ENCODE results near the gene KIF19. TPM values are rescaled to one million over a fixed set of nuclear protein-coding genes. Genes with fewer than 3 reads are reported as not detected.

KIF19 gene
- total and polyA plus RNA-seq, 4 donors: 0.42 to 2.1 (median 0.83) TPM

GRCh38 chr17:74339537-74340195 lies 13.6 kb downstream of the KIF19 start:
- Histone ChIP-seq H3K27ac (ENCODE audit: low read depth in 1 of 2, low read length in 2 of 2) (no peak overlapping the region), H3K4me1 (ENCODE audit: control insufficient read depth in 4 of 4, insufficient read depth in 4 of 4, low read length in 3 of 4) (peaks cover 0 to 2% (median 0%) of the 10 kb centered on the region in 4 donors), H3K36me3 (ENCODE audit: control insufficient read depth in 4 of 4, insufficient read depth in 3 of 4, low read depth in 1 of 4, low read length in 3 of 4) (no peaks in the 10 kb centered on the region), H3K9me3 (ENCODE audit: control insufficient read depth in 4 of 4, low read length in 3 of 4) (no peaks in the 10 kb centered on the region), H3K9ac (ENCODE audit: low read depth in 1 of 2, low read length in 2 of 2) (no peak overlapping the region), H3K4me3 (ENCODE audit: low read depth in 1 of 3, low read length in 3 of 3) (no peak overlapping the region), H3K27me3 (ENCODE audit: control insufficient read depth in 4 of 4, insufficient read depth in 4 of 4, low read length in 3 of 4) (peaks cover 0 to 2% (median 0%) of the 10 kb centered on the region in 4 donors)
- DNase-seq (ENCODE audit: low spot score): no peak
- 81% methylated on average over 19 of the region's 19 CpGs for WGBS
- TF ChIP-seq YY1 (IDR thresholded peaks at IDR 0.05) (no peak), NR2F2 (IDR thresholded peaks at IDR 0.05) (no peak), HNF4A (conservative IDR thresholded peaks at IDR 0.05) (no peak), REST (IDR thresholded peaks at IDR 0.05) (no peak), TAF1 (conservative IDR thresholded peaks at IDR 0.05) (no peak), MAX (IDR thresholded peaks at IDR 0.05) (no peak), SP1 (IDR thresholded peaks at IDR 0.05) (no peak), JUND (IDR thresholded peaks at IDR 0.05) (no peak), GABPA (IDR thresholded peaks at IDR 0.05 in 1 of 2, conservative IDR thresholded peaks at IDR 0.05 in 1 of 2) (no peak), FOXA2 (IDR thresholded peaks at IDR 0.05) (no peak), HNF4G (IDR thresholded peaks at IDR 0.05) (no peak), ZBTB33 (IDR thresholded peaks at IDR 0.05) (no peak), EGR1 (IDR thresholded peaks at IDR 0.05; ENCODE audit: low read depth in 2 of 2) (no peak), FOXA1 (IDR thresholded peaks at IDR 0.05) (no peak), RXRA (IDR thresholded peaks at IDR 0.05) (no peak)
- TF ChIP-seq, protein P1, sequence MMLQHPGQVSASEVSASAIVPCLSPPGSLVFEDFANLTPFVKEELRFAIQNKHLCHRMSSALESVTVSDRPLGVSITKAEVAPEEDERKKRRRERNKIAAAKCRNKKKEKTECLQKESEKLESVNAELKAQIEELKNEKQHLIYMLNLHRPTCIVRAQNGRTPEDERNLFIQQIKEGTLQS (IDR thresholded peaks at IDR 0.05): no peak
- TF ChIP-seq, protein P2, sequence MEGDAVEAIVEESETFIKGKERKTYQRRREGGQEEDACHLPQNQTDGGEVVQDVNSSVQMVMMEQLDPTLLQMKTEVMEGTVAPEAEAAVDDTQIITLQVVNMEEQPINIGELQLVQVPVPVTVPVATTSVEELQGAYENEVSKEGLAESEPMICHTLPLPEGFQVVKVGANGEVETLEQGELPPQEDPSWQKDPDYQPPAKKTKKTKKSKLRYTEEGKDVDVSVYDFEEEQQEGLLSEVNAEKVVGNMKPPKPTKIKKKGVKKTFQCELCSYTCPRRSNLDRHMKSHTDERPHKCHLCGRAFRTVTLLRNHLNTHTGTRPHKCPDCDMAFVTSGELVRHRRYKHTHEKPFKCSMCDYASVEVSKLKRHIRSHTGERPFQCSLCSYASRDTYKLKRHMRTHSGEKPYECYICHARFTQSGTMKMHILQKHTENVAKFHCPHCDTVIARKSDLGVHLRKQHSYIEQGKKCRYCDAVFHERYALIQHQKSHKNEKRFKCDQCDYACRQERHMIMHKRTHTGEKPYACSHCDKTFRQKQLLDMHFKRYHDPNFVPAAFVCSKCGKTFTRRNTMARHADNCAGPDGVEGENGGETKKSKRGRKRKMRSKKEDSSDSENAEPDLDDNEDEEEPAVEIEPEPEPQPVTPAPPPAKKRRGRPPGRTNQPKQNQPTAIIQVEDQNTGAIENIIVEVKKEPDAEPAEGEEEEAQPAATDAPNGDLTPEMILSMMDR (IDR thresholded peaks at IDR 0.05; ENCODE audit: low read depth, low read length, missing input control): no peak

Data from liver (tissue), 9 donors.